HEK293 (cell line): ENCODE data around the gene RUVBL1.

ENCODE experiments used
- ATF2 ChIP-seq: fragments of 450-650 bp; formaldehyde crosslinking; IDR thresholded peaks from 2 replicates; pipeline ENCODE4 v1.5.1; 2016; ENCODE audit warnings: missing biosample characterization, missing genetic modification characterization, low read depth
- CTCF ChIP-seq: fragments of 450-650 bp; formaldehyde crosslinking; IDR thresholded peaks from 2 replicates; pipeline ENCODE4 v1.5.1; 2016; ENCODE audit warnings: missing biosample characterization, missing genetic modification characterization
- GLIS2 ChIP-seq: fragments of 450-650 bp; formaldehyde crosslinking; IDR thresholded peaks from 2 replicates; pipeline ENCODE4 v1.5.1; 2016; ENCODE audit warnings: missing biosample characterization, missing genetic modification characterization
- HOXA7 ChIP-seq: sonication (generic); formaldehyde crosslinking; IDR thresholded peaks from 2 replicates; pipeline ENCODE4 v1.8.1; 2022; ENCODE audit warnings: missing genetic modification reagents, borderline replicate concordance
- IKZF3 ChIP-seq: fragments of 450-650 bp; IDR thresholded peaks from 2 replicates; pipeline ENCODE4 v1.5.0; 2018; ENCODE audit warnings: missing biosample characterization, mild to moderate bottlenecking, missing genetic modification characterization, moderate library complexity
- KLF16 ChIP-seq: fragments of 450-650 bp; formaldehyde crosslinking; IDR thresholded peaks from 2 replicates; pipeline ENCODE4 v1.5.1; 2017; ENCODE audit warnings: missing biosample characterization, missing genetic modification characterization
- KLF9 ChIP-seq: fragments of 450-650 bp; formaldehyde crosslinking; IDR thresholded peaks from 2 replicates; pipeline ENCODE4 v1.5.1; 2016; ENCODE audit warnings: missing biosample characterization, missing genetic modification characterization, low read depth
- ZBTB11 ChIP-seq: fragments of 450-650 bp; formaldehyde crosslinking; conservative IDR thresholded peaks from 2 replicates; pipeline ENCODE4 v1.5.1; 2016; ENCODE audit warnings: low read depth, missing biosample characterization, missing genetic modification characterization
- ZBTB17 ChIP-seq: fragments of 450-650 bp; formaldehyde crosslinking; IDR thresholded peaks from 2 replicates; pipeline ENCODE4 v1.5.1; 2016; ENCODE audit warnings: missing biosample characterization, missing genetic modification characterization
- ZBTB21 ChIP-seq: fragments of 450-650 bp; formaldehyde crosslinking; IDR thresholded peaks from 2 replicates; pipeline ENCODE4 v1.5.1; 2017; ENCODE audit warnings: missing biosample characterization, missing genetic modification characterization
- ZBTB48 ChIP-seq: fragments of 450-650 bp; formaldehyde crosslinking; IDR thresholded peaks from 2 replicates; pipeline ENCODE4 v1.5.1; 2016; ENCODE audit warnings: missing biosample characterization, missing genetic modification characterization
- ZBTB8A ChIP-seq: fragments of 450-650 bp; formaldehyde crosslinking; IDR thresholded peaks from 2 replicates; pipeline ENCODE4 v1.5.1; 2016; ENCODE audit warnings: missing biosample characterization, missing genetic modification characterization
- ZNF148 ChIP-seq: fragments of 450-650 bp; formaldehyde crosslinking; IDR thresholded peaks from 2 replicates; pipeline ENCODE4 v1.5.0; 2017; ENCODE audit warnings: missing biosample characterization, missing genetic modification characterization, borderline replicate concordance
- ZNF2 ChIP-seq: fragments of 450-650 bp; formaldehyde crosslinking; IDR thresholded peaks from 2 replicates; pipeline ENCODE4 v1.5.1; 2016; ENCODE audit warnings: missing biosample characterization, missing genetic modification characterization
- ZNF26 ChIP-seq: fragments of 450-650 bp; formaldehyde crosslinking; IDR thresholded peaks from 2 replicates; pipeline ENCODE4 v1.5.1; 2016; ENCODE audit warnings: missing biosample characterization, missing genetic modification characterization
- ZNF311 ChIP-seq: fragments of 450-650 bp; formaldehyde crosslinking; IDR thresholded peaks from 2 replicates; pipeline ENCODE4 v1.5.1; 2017; ENCODE audit warnings: missing biosample characterization, missing genetic modification characterization, borderline replicate concordance
- ZNF354C ChIP-seq: fragments of 450-650 bp; formaldehyde crosslinking; IDR thresholded peaks from 2 replicates; pipeline ENCODE4 v1.5.1; 2016; ENCODE audit warnings: missing biosample characterization, missing genetic modification characterization, low read depth, borderline replicate concordance
- ZNF394 ChIP-seq: fragments of 450-650 bp; formaldehyde crosslinking; IDR thresholded peaks from 2 replicates; pipeline ENCODE4 v1.5.1; 2016; ENCODE audit warnings: missing biosample characterization, missing genetic modification characterization, mild to moderate bottlenecking, moderate library complexity, borderline replicate concordance
- ZNF473 ChIP-seq: fragments of 450-650 bp; formaldehyde crosslinking; IDR thresholded peaks from 2 replicates; pipeline ENCODE4 v1.5.1; 2017; ENCODE audit warnings: missing biosample characterization, missing genetic modification characterization
- ZNF555 ChIP-seq: fragments of 450-650 bp; formaldehyde crosslinking; conservative IDR thresholded peaks from 2 replicates; pipeline ENCODE4 v1.5.1; 2017; ENCODE audit warnings: missing biosample characterization, mild to moderate bottlenecking, missing genetic modification characterization, inconsistent platforms
- ZNF639 ChIP-seq: fragments of 450-650 bp; formaldehyde crosslinking; IDR thresholded peaks from 2 replicates; pipeline ENCODE4 v1.5.1; 2016; ENCODE audit warnings: missing biosample characterization, missing genetic modification characterization
- ZNF76 ChIP-seq: fragments of 450-650 bp; formaldehyde crosslinking; IDR thresholded peaks from 2 replicates; pipeline ENCODE4; 2016; ENCODE audit warnings: low read depth, missing biosample characterization, missing genetic modification characterization, borderline replicate concordance
- ZNF792 ChIP-seq: fragments of 450-650 bp; formaldehyde crosslinking; IDR thresholded peaks from 2 replicates; pipeline ENCODE4 v1.5.1; 2016; ENCODE audit warnings: missing biosample characterization, missing genetic modification characterization
- ZNF837 ChIP-seq: fragments of 450-650 bp; formaldehyde crosslinking; IDR thresholded peaks from 2 replicates; pipeline ENCODE4 v1.5.1; 2016; ENCODE audit warnings: missing biosample characterization, missing genetic modification characterization
- ZSCAN30 ChIP-seq: fragments of 450-650 bp; IDR thresholded peaks from 2 replicates; pipeline ENCODE4 v1.5.1; 2018; ENCODE audit warnings: missing biosample characterization, mild to moderate bottlenecking, missing genetic modification characterization, moderate library complexity

RUVBL1 gene

GRCh38 chr3:128153156-128154041 is 29.8 kb upstream of the RUVBL1 start, which contains the start of gene EEFSEC (continued):
- no peak; the same call in 1 of the 2 replicates for TF ChIP-seq ZNF394 (tag by site-specific recombination)
- no peak for TF ChIP-seq ZNF354C
- peak; percentile 68 for TF ChIP-seq GLIS2
- no peak for TF ChIP-seq HOXA7 (CRISPR knock-in tag)
- no peak for TF ChIP-seq ZBTB48
- TF ChIP-seq CTCF = no peak
- peak; percentile 87 for TF ChIP-seq ZSCAN30 (tag by site-specific recombination)
- no peak for TF ChIP-seq ZNF311 (tag by site-specific recombination)
- 0 out of 2 replicates have a peak, but pooled peaks have one; percentile 9 for TF ChIP-seq IKZF3 (tag by site-specific recombination)
- TF ChIP-seq ATF2 (tag by site-specific recombination) = no peak
- TF ChIP-seq ZNF555 (tag by site-specific recombination) = no peak
- TF ChIP-seq ZBTB11 = peak; percentile 99
- peak; percentile 86 for TF ChIP-seq KLF9 (tag by site-specific recombination)
- no peak for TF ChIP-seq ZNF837 (tag by site-specific recombination)
- TF ChIP-seq KLF16 (tag by site-specific recombination) = peak; percentile 87
- TF ChIP-seq ZNF148 = 0 out of 2 replicates have a peak, but pooled peaks have one; percentile 41
- 0 out of 2 replicates have a peak, but pooled peaks have one; percentile 55 for TF ChIP-seq ZNF2 (tag by site-specific recombination)
- TF ChIP-seq ZBTB8A (tag by site-specific recombination) = peak; percentile 90
- peak; percentile 88 for TF ChIP-seq ZNF639 (tag by site-specific recombination)
- TF ChIP-seq ZNF473 (tag by site-specific recombination) = no peak
- peak; percentile 78 for TF ChIP-seq ZNF76 (tag by site-specific recombination)
- no peak for TF ChIP-seq ZNF26 (tag by site-specific recombination)
- peak; percentile 81 for TF ChIP-seq ZBTB17
- TF ChIP-seq ZBTB21 = peak; percentile 23; the same call in 1 of the 2 replicates
- no peak for TF ChIP-seq ZNF792 (tag by site-specific recombination)
